Body of pancreas (tissue), 4 donors: Measurements from ENCODE around the gene EIF5B. TPM values are rescaled to one million over a fixed set of nuclear protein-coding genes. Genes with fewer than 3 reads are reported as not detected.
A peak's percentile ranks its signal among the peaks of the same experiment; 100 is the strongest.

Source experiments
- ATAC-seq: fragments of 150-250 bp; one replicate; pipeline ENCODE4 v1.9.1; 2016
- DNase-seq, 4 donors: peaks; one replicate each; pipeline ENCODE4 v3.0.0-alpha.2; 2019
- H3K27ac ChIP-seq, 4 donors: fragments of 200-600 bp; sonication (generic); 1 replicate in 3 of 4; 2 replicates in 1 of 4; pipeline versions ENCODE4 v1.5.1 to v1.6.1; 2016 to 2019; ENCODE audit warnings: mild to moderate bottlenecking in 1 of 4, mixed read lengths in 1 of 4, moderate library complexity in 1 of 4
- H3K27me3 ChIP-seq, 2 donors: fragments of 200-600 bp; sonication (generic); one replicate each; pipeline ENCODE4 v1.6.0; 2016; ENCODE audit warnings: mild to moderate bottlenecking in 1 of 2
- H3K36me3 ChIP-seq, 2 donors: fragments of 200-600 bp; sonication (generic); replicated peaks in 1 of 2; 2 replicates each; pipeline ENCODE4 v1.5.1; 2016; ENCODE audit warnings: low read depth in 2 of 2; ENCODE audit not compliant: insufficient read depth in 1 of 2
- H3K4me1 ChIP-seq: fragments of 200-600 bp; sonication (generic); one replicate; pipeline ENCODE4 v1.6.0; 2016
- H3K4me3 ChIP-seq, 2 donors: fragments of 200-600 bp; sonication (generic); 1 replicate in 1 of 2; 2 replicates in 1 of 2; pipeline ENCODE4 v1.5.1; 2016 to 2019
- H3K9me3 ChIP-seq, 3 donors: fragments of 200-600 bp; sonication (generic); 1 replicate in 2 of 3; 2 replicates in 1 of 3; pipeline ENCODE4 v1.5.1; 2016
- CTCF ChIP-seq, 7 experiments: fragments of 450-650 bp in 4 of 7; fragments of 200-600 bp in 3 of 7; sonication (generic) in 3 of 7; IDR thresholded peaks; one replicate each; pipeline ENCODE4 v1.5.1; 2016 to 2019; ENCODE audit warnings: antibody characterized with exemption in 7 of 7
- POLR2A ChIP-seq, 3 donors: fragments of 450-650 bp; IDR thresholded peaks; one replicate each; pipeline ENCODE4 v1.6.1; 2016; ENCODE audit warnings: antibody characterized with exemption in 3 of 3, mild to moderate bottlenecking in 2 of 3
- WGBS, 2 donors: methylation state at CpG; one replicate each; pipeline ENCODE4 v1.1.5; 2017; 5-methylcytosine and 5-hydroxymethylcytosine counted together
- intact Hi-C: fragments of 100-400 bp; cut with DNase I; formaldehyde crosslinking; loops from one replicate; pipeline ENCODE4 v1.15.1; 2023
- total RNA-seq, 2 donors: library from RNA; depleted of rRNA; stranded (reverse); fragments of >200 nt; gene quantifications; one replicate each; pipeline ENCODE4 v1.1.0, GENCODE V29; 2016

Gene EIF5B
- total RNA-seq, 2 donors from 2014 or later: 26.7 to 31.0 TPM

- no peak for TF ChIP-seq CTCF (IDR thresholded peaks at IDR 0.05)
- intact Hi-C loops: no loop called here
- H3K4me3 ChIP-seq: no peak overlapping the region
- no peaks in the 10 kb centered on the region for H3K27me3 ChIP-seq
- DNase-seq (no peak), ATAC-seq (peak; percentile 38)
- peaks cover 0 to 14% of the 10 kb centered on the region in 2 donors for H3K36me3 ChIP-seq
- H3K9me3 ChIP-seq: no peaks in the 10 kb centered on the region
- H3K4me1 ChIP-seq: peaks cover 10% of the 10 kb centered on the region
- H3K27ac ChIP-seq: no peak overlapping the region
- 67 to 69% methylated on average over 5 of the region's 5 CpGs for WGBS, 2 donors
Measured at GRCh38 chr2:99404797-99405669, 67.8 kb downstream of the EIF5B start.

- Histone ChIP-seq H3K27ac (no peak overlapping the region), H3K27me3 (no peaks in the 10 kb centered on the region), H3K4me1 (peaks cover 10% of the 10 kb centered on the region), H3K9me3 (no peaks in the 10 kb centered on the region), H3K36me3 (peaks cover 0 to 8% of the 10 kb centered on the region in 2 donors), H3K4me3 (no peak overlapping the region)
- intact Hi-C loops: no loop called here
- TF ChIP-seq CTCF (IDR thresholded peaks at IDR 0.05): no peak
- no peak for TF ChIP-seq POLR2A (IDR thresholded peaks at IDR 0.05)
- 90 to 99% methylated on average over 6 of the region's 6 CpGs for WGBS, 2 donors
- ATAC-seq (no peak), DNase-seq (no peak)
Measured at GRCh38 chr2:99406137-99406536, 68.9 kb downstream of the EIF5B start.

- intact Hi-C loops: no loop called here
- H3K27me3 ChIP-seq: no peaks in the 10 kb centered on the region
Measured at GRCh38 chr2:99410276-99410675, 73.1 kb downstream of the EIF5B start.

GRCh38 chr2:99414566-99414965 lies 77.4 kb downstream of the EIF5B start:
- H3K36me3 ChIP-seq: peaks cover 0 to 8% of the 10 kb centered on the region in 2 donors
- TF ChIP-seq CTCF (IDR thresholded peaks at IDR 0.05) (no peak), POLR2A (IDR thresholded peaks at IDR 0.05) (no peak)
- no peak for DNase-seq
- WGBS, 2 donors: 83 to 88% methylated on average over 1 of the region's 1 CpG
- no peaks in the 10 kb centered on the region for H3K4me1 ChIP-seq
- no peaks in the 10 kb centered on the region for H3K27me3 ChIP-seq
- no peak overlapping the region for H3K4me3 ChIP-seq
- intact Hi-C loops: no loop called here
- ATAC-seq: no peak
- no peaks in the 10 kb centered on the region for H3K9me3 ChIP-seq
- H3K27ac ChIP-seq: no peak overlapping the region

More at GRCh38 chr2:99410276-99410675, 73.1 kb downstream of the EIF5B start:
- DNase-seq (no peak), ATAC-seq (no peak)
- Histone ChIP-seq H3K4me3 (no peak overlapping the region), H3K36me3 (peaks cover 0 to 10% of the 10 kb centered on the region in 2 donors), H3K27ac (no peak overlapping the region), H3K4me1 (peaks cover 2% of the 10 kb centered on the region), H3K9me3 (no peaks in the 10 kb centered on the region)
- TF ChIP-seq CTCF (IDR thresholded peaks at IDR 0.05) (no peak), POLR2A (IDR thresholded peaks at IDR 0.05) (no peak)
- 86 to 90% methylated on average over 4 of the region's 4 CpGs for WGBS, 2 donors

- no peak overlapping the region for H3K4me3 ChIP-seq
- H3K4me1 ChIP-seq: no peaks in the 10 kb centered on the region
- intact Hi-C loops: no loop called here
- no peak overlapping the region for H3K27ac ChIP-seq
- ATAC-seq (no peak), DNase-seq (no peak)
- no peaks in the 10 kb centered on the region for H3K9me3 ChIP-seq
- peaks cover 0 to 10% of the 10 kb centered on the region in 2 donors for H3K36me3 ChIP-seq
- no peaks in the 10 kb centered on the region for H3K27me3 ChIP-seq
- WGBS, 2 donors: 81 to 86% methylated on average over 3 of the region's 3 CpGs
- TF ChIP-seq POLR2A (IDR thresholded peaks at IDR 0.05) (no peak), CTCF (IDR thresholded peaks at IDR 0.05) (no peak)
Measured at GRCh38 chr2:99417396-99417795, 80.2 kb downstream of the EIF5B start.
